Activated T-helper 1 cell treated with Interleukin-2 at 50 U/mL for 16 hours (primary cell): ENCODE results near the gene TMEM14A.
A peak's percentile ranks its signal among the peaks of the same experiment; 100 is the strongest.
"Not testable (repeated sequence)": the region's sequence is repeated elsewhere in the genome, so short reads cannot be mapped to it uniquely, and the experiment has no call there.

Source experiments
- DNase-seq: peaks from one replicate; pipeline ENCODE4 v3.0.0-alpha.2; 2020; ENCODE audit warnings: low read depth

TMEM14A gene

GRCh38 chr6:52697903-52698302 lies 27.0 kb downstream of the TMEM14A start:
- no peak for DNase-seq

GRCh38 chr6:52704060-52704459 lies 33.1 kb downstream of the TMEM14A start:
- no peak for DNase-seq

GRCh38 chr6:52704781-52705502 lies 34.0 kb downstream of the TMEM14A start:
- not testable (repeated sequence) for DNase-seq

- DNase-seq = no peak
Observed at GRCh38 chr6:52706001-52706400, 35.1 kb downstream of the TMEM14A start.

GRCh38 chr6:52707963-52708680 lies 37.2 kb downstream of the TMEM14A start:
- DNase-seq = no peak

- DNase-seq = no peak
Observed at GRCh38 chr6:52712136-52712535, 41.2 kb downstream of the TMEM14A start.

GRCh38 chr6:52714761-52715160 lies 43.8 kb downstream of the TMEM14A start:
- DNase-seq = not testable (repeated sequence)

- no peak for DNase-seq
Observed at GRCh38 chr6:52718550-52718949, 47.6 kb downstream of the TMEM14A start.

- DNase-seq = no peak
Observed at GRCh38 chr6:52720321-52720720, 49.4 kb downstream of the TMEM14A start.

- no peak for DNase-seq
Observed at GRCh38 chr6:52724042-52724405, 53.1 kb downstream of the TMEM14A start.

- peak; percentile 12 for DNase-seq
Observed at GRCh38 chr6:52724406-52725121, 53.7 kb downstream of the TMEM14A start.

- no peak for DNase-seq
Observed at GRCh38 chr6:52725143-52725534, 54.2 kb downstream of the TMEM14A start.

- DNase-seq = no peak
Observed at GRCh38 chr6:52725535-52726192, 54.8 kb downstream of the TMEM14A start.

GRCh38 chr6:52726193-52726542 lies 55.3 kb downstream of the TMEM14A start:
- no peak for DNase-seq

- DNase-seq = no peak
Observed at GRCh38 chr6:52726741-52727535, 56.0 kb downstream of the TMEM14A start.

- DNase-seq = no peak
Observed at GRCh38 chr6:52727908-52728307, 57.0 kb downstream of the TMEM14A start.

- no peak for DNase-seq
Observed at GRCh38 chr6:52728394-52728793, 57.5 kb downstream of the TMEM14A start.

- DNase-seq = no peak
Observed at GRCh38 chr6:52729576-52729975, 58.7 kb downstream of the TMEM14A start.

GRCh38 chr6:52731719-52732118 lies 60.8 kb downstream of the TMEM14A start:
- no peak for DNase-seq

- no peak for DNase-seq
Observed at GRCh38 chr6:52733172-52733571, 62.3 kb downstream of the TMEM14A start.

GRCh38 chr6:52734072-52734471 lies 63.2 kb downstream of the TMEM14A start:
- DNase-seq = no peak

- no peak for DNase-seq
Observed at GRCh38 chr6:52735071-52735470, 64.2 kb downstream of the TMEM14A start.
